Thyroid gland (tissue), 4 donors: Measurements from ENCODE around the gene PLXDC2. TPM values are rescaled to one million over a fixed set of nuclear protein-coding genes. Genes with fewer than 3 reads are reported as not detected.
"Not testable (repeated sequence)": the region's sequence is repeated elsewhere in the genome, so short reads cannot be mapped to it uniquely, and the experiment has no call there.

ENCODE experiments used
- DNase-seq, 2 donors: peaks; one replicate each; pipeline ENCODE4 v3.0.0-alpha.2; 2019
- H3K27ac ChIP-seq, 3 donors: fragments of 200-600 bp; sonication (generic); 1 replicate in 2 of 3; 2 replicates in 1 of 3; pipeline ENCODE4 v1.5.1; 2016 to 2019; ENCODE audit warnings: mild to moderate bottlenecking in 1 of 3, moderate library complexity in 1 of 3
- H3K27me3 ChIP-seq: fragments of 200-600 bp; sonication (generic); one replicate; pipeline ENCODE4 v1.5.1; 2019
- H3K36me3 ChIP-seq, 2 donors: fragments of 200-600 bp; sonication (generic); one replicate each; pipeline ENCODE4 v1.5.1; 2016 to 2019
- H3K4me1 ChIP-seq, 2 donors: fragments of 200-600 bp; sonication (generic); one replicate each; pipeline ENCODE4 v1.5.1; 2017 to 2019
- H3K4me3 ChIP-seq, 3 donors: fragments of 200-600 bp; sonication (generic); replicated peaks in 1 of 3; 1 replicate in 2 of 3; 2 replicates in 1 of 3; pipeline ENCODE4 v1.5.1; 2016; ENCODE audit warnings: mild to moderate bottlenecking in 1 of 3
- H3K9me3 ChIP-seq: fragments of 200-600 bp; sonication (generic); one replicate; pipeline ENCODE4 v1.5.1; 2017
- CTCF ChIP-seq, 6 experiments: fragments of 200-600 bp in 3 of 6; fragments of 450-650 bp in 3 of 6; sonication (generic) in 3 of 6; IDR thresholded peaks; one replicate each; pipeline ENCODE4 v1.5.1; 2016 to 2019; ENCODE audit warnings: antibody characterized with exemption in 6 of 6, mild to moderate bottlenecking in 2 of 6, inconsistent platforms in 1 of 6, moderate library complexity in 1 of 6
- POLR2A ChIP-seq, 2 donors: fragments of 450-650 bp; IDR thresholded peaks; one replicate each; pipeline ENCODE4 v1.6.1; 2017; ENCODE audit warnings: antibody characterized with exemption in 2 of 2, mild to moderate bottlenecking in 2 of 2, moderate library complexity in 1 of 2
- WGBS, 2 donors: methylation state at CpG; one replicate each; pipeline ENCODE4 v1.1.5; 2017; 5-methylcytosine and 5-hydroxymethylcytosine counted together
- intact Hi-C: fragments of 100-400 bp; cut with DNase I; formaldehyde crosslinking; loops from one replicate; pipeline ENCODE4 v1.15.1; 2023
- total RNA-seq, 4 donors: library from RNA; depleted of rRNA; stranded (reverse); fragments of >200 nt; gene quantifications; one replicate each; pipeline ENCODE4 v1.2.3, GENCODE V29; 2016

The PLXDC2 gene
- total RNA-seq, 4 donors from 2014 or later, result 44.6 to 91.0 (median 47.6) TPM

- Histone ChIP-seq H3K4me1 (no peaks in the 10 kb centered on the region), H3K36me3 (no peaks in the 10 kb centered on the region), H3K9me3 (no peaks in the 10 kb centered on the region), H3K27ac (no peak overlapping the region), H3K27me3 (no peaks in the 10 kb centered on the region), H3K4me3 (no peak overlapping the region)
- intact Hi-C loops, result no loop called here
- no peak for DNase-seq
- TF ChIP-seq POLR2A (IDR thresholded peaks at IDR 0.05), result no peak
- WGBS, 2 donors, result 93 to 94% methylated on average over 2 of the region's 2 CpGs
Observed at GRCh38 chr10:20034732-20035131, 218.5 kb downstream of the PLXDC2 start.

- Histone ChIP-seq H3K4me1 (no peaks in the 10 kb centered on the region), H3K4me3 (no peak overlapping the region), H3K9me3 (no peaks in the 10 kb centered on the region), H3K36me3 (no peaks in the 10 kb centered on the region), H3K27ac (no peak overlapping the region), H3K27me3 (no peaks in the 10 kb centered on the region)
- intact Hi-C loops, result no loop called here
- TF ChIP-seq CTCF (IDR thresholded peaks at IDR 0.05) (no peak), POLR2A (IDR thresholded peaks at IDR 0.05) (no peak)
- 89 to 93% methylated on average over 6 of the region's 6 CpGs for WGBS, 2 donors
- no peak for DNase-seq
Observed at GRCh38 chr10:20040012-20040411, 223.8 kb downstream of the PLXDC2 start.

GRCh38 chr10:20041931-20042330 lies 225.7 kb downstream of the PLXDC2 start:
- peaks cover 0 to 6% of the 10 kb centered on the region in 2 donors for H3K4me1 ChIP-seq
- TF ChIP-seq POLR2A (IDR thresholded peaks at IDR 0.05) (no peak), CTCF (IDR thresholded peaks at IDR 0.05) (no peak)
- no peak overlapping the region for H3K27ac ChIP-seq
- DNase-seq, result no peak
- H3K36me3 ChIP-seq, result no peaks in the 10 kb centered on the region
- H3K27me3 ChIP-seq, result no peaks in the 10 kb centered on the region
- H3K9me3 ChIP-seq, result no peaks in the 10 kb centered on the region
- intact Hi-C loops, result no loop called here
- 76 to 86% methylated on average over 3 of the region's 3 CpGs for WGBS, 2 donors
- H3K4me3 ChIP-seq, result no peak overlapping the region

- H3K27me3 ChIP-seq, intact Hi-C loops, H3K9me3 ChIP-seq, H3K4me3 ChIP-seq, H3K36me3 ChIP-seq, H3K4me1 ChIP-seq, H3K27ac ChIP-seq: not testable (repeated sequence)
- DNase-seq, result peak; percentile 70 to 76
- WGBS, 2 donors, result 31 to 51% methylated on average over 5 of the region's 5 CpGs
Observed at GRCh38 chr10:20045100-20045499, 228.9 kb downstream of the PLXDC2 start.

- Histone ChIP-seq H3K36me3 (no peaks in the 10 kb centered on the region), H3K27me3 (no peaks in the 10 kb centered on the region), H3K27ac (no peak overlapping the region), H3K9me3 (no peaks in the 10 kb centered on the region), H3K4me1 (peaks cover 0 to 6% of the 10 kb centered on the region in 2 donors), H3K4me3 (no peak overlapping the region)
- intact Hi-C loops, result no loop called here
- 88 to 97% methylated on average over 2 of the region's 2 CpGs for WGBS, 2 donors
- no peak for TF ChIP-seq CTCF (IDR thresholded peaks at IDR 0.05)
- TF ChIP-seq POLR2A (IDR thresholded peaks at IDR 0.05), result no peak
- no peak for DNase-seq
Observed at GRCh38 chr10:20048161-20048560, 231.9 kb downstream of the PLXDC2 start.

GRCh38 chr10:20058135-20058534 lies 241.9 kb downstream of the PLXDC2 start:
- TF ChIP-seq CTCF (IDR thresholded peaks at IDR 0.05) (no peak), POLR2A (IDR thresholded peaks at IDR 0.05) (no peak)
- WGBS, 2 donors, result 65 to 87% methylated on average over 2 of the region's 2 CpGs

More at GRCh38 chr10:20058135-20058534, 241.9 kb downstream of the PLXDC2 start:
- Histone ChIP-seq H3K4me3 (no peak overlapping the region), H3K9me3 (no peaks in the 10 kb centered on the region), H3K36me3 (no peaks in the 10 kb centered on the region), H3K27ac (no peak overlapping the region), H3K4me1 (peaks cover 0 to 6% of the 10 kb centered on the region in 2 donors), H3K27me3 (no peaks in the 10 kb centered on the region)
- no peak for DNase-seq
- intact Hi-C loops, result no loop called here
